ENCODE data around the gene UPF3A. TPM values are rescaled to one million over a fixed set of nuclear protein-coding genes. Genes with fewer than 3 reads are reported as not detected.

UPF3A gene
- total and polyA plus RNA-seq, 2 of the 4 experiments (the other 2 are of a cell fraction) = 11.7 to 51.6 TPM

GRCh38 chr13:114266241-114266640, 15.2 kb upstream of the UPF3A start:
- H3K9me1 ChIP-seq (ENCODE audit: insufficient read depth, low read length) = peaks cover 16% of the 10 kb centered on the region
- no peak for DNase-seq
- WGBS, 2 experiments (ENCODE audit: extremely low coverage in 2 of 2, insufficient read length in 1 of 2) = no CpG with 5 or more reads among the region's 5 CpGs
- no peak overlapping the region for H4K5ac ChIP-seq (ENCODE audit: low read depth, low read length)
- H3K27me3 ChIP-seq (ENCODE audit: control insufficient read depth, insufficient read depth, low read length) = no peaks in the 10 kb centered on the region
- H4K20me1 ChIP-seq (ENCODE audit: insufficient read depth, low read length) = 0 out of 2 replicates have a peak, but pooled peaks cover 5% of the 10 kb centered on the region
- H3K4ac ChIP-seq (ENCODE audit: low read depth, low read length) = 0 out of 2 replicates have a peak overlapping the region, but pooled peaks have one; percentile 6
- H3K4me3 ChIP-seq (ENCODE audit: insufficient read depth, low read depth, low read length) = no peak overlapping the region
- no peak overlapping the region for H2AK9ac ChIP-seq (replicated peaks; ENCODE audit: low read depth, low read length, poor library complexity)
- H3K36me3 ChIP-seq (ENCODE audit: control insufficient read depth, insufficient read depth, low read length) = peaks cover 49% of the 10 kb centered on the region
- H3K4me2 ChIP-seq (ENCODE audit: low read depth, low read length) = no peak overlapping the region
- H3K9me3 ChIP-seq (ENCODE audit: control insufficient read depth, insufficient read depth, low read length) = no peaks in the 10 kb centered on the region
- H3K27ac ChIP-seq (ENCODE audit: insufficient read depth, low read length) = no peak overlapping the region
- H2AFZ ChIP-seq (replicated peaks; ENCODE audit: low read length, poor library complexity) = no peak overlapping the region
- dilution Hi-C loops (cut with HindIII; ENCODE audit: low sequenced_read_pairs, unreplicated experiment) (no loop called here), intact Hi-C loops (cut with micrococcal nuclease) (no loop called here), in situ Hi-C loops (cut with MboI; ENCODE audit: low sequenced_read_pairs) (no loop called here)
- TF ChIP-seq, protein P1, sequence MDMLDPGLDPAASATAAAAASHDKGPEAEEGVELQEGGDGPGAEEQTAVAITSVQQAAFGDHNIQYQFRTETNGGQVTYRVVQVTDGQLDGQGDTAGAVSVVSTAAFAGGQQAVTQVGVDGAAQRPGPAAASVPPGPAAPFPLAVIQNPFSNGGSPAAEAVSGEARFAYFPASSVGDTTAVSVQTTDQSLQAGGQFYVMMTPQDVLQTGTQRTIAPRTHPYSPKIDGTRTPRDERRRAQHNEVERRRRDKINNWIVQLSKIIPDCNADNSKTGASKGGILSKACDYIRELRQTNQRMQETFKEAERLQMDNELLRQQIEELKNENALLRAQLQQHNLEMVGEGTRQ (IDR thresholded peaks at IDR 0.05; ENCODE audit: low read depth, low read length) = no peak
- TF ChIP-seq RAD21 (IDR thresholded peaks at IDR 0.05; ENCODE audit: low read length) (no peak), POLR2A (IDR thresholded peaks at IDR 0.05; ENCODE audit: low read depth, low read length) (no peak), NFE2L2 (IDR thresholded peaks at IDR 0.05; ENCODE audit: low read depth, low read length) (no peak), MAZ (IDR thresholded peaks at IDR 0.05; ENCODE audit: borderline replicate concordance, low read depth, low read length) (no peak)
- TF ChIP-seq, protein P2, sequence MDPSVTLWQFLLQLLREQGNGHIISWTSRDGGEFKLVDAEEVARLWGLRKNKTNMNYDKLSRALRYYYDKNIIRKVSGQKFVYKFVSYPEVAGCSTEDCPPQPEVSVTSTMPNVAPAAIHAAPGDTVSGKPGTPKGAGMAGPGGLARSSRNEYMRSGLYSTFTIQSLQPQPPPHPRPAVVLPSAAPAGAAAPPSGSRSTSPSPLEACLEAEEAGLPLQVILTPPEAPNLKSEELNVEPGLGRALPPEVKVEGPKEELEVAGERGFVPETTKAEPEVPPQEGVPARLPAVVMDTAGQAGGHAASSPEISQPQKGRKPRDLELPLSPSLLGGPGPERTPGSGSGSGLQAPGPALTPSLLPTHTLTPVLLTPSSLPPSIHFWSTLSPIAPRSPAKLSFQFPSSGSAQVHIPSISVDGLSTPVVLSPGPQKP (IDR thresholded peaks at IDR 0.05; ENCODE audit: borderline replicate concordance, low read depth, low read length) = no peak
- peaks cover 4% of the 10 kb centered on the region for H3K4me1 ChIP-seq (ENCODE audit: control insufficient read depth, insufficient read depth, low read length)
- H2BK15ac ChIP-seq (ENCODE audit: low read depth, low read length) = no peak overlapping the region
- no peak overlapping the region for H2BK120ac ChIP-seq (ENCODE audit: low read depth, low read length)
- H3K79me1 ChIP-seq (ENCODE audit: low read depth in 1 of 2, low read length in 2 of 2) = peaks cover 30 to 51% of the 10 kb centered on the region in 2 experiments
- no peak overlapping the region for H3K18ac ChIP-seq (ENCODE audit: low read depth, low read length)
- H2BK5ac ChIP-seq (ENCODE audit: low read depth, low read length, poor library complexity, severe bottlenecking) = peak overlapping the region; percentile 81
- H4K8ac ChIP-seq (ENCODE audit: low read depth in 2 of 2, low read length in 2 of 2) = peak overlapping the region in 1 of 2 experiments; percentile 5; a peak in 1 of 4 replicates
- H3K56ac ChIP-seq (ENCODE audit: extremely low read depth, insufficient read depth, low read length) = no peak overlapping the region
- H3K9ac ChIP-seq (ENCODE audit: low read depth, low read length) = no peak overlapping the region
- no peak for ATAC-seq (ENCODE audit: low read depth)
- H4K91ac ChIP-seq (ENCODE audit: insufficient read depth, low read depth, low read length) = no peak overlapping the region
- no peak overlapping the region for H2BK20ac ChIP-seq (ENCODE audit: low read depth, low read length)
- ChIA-PET POLR2A (ENCODE audit: unreplicated experiment) (no interaction called here), CTCF (no interaction called here)
- no peak overlapping the region for H3K14ac ChIP-seq (replicated peaks; ENCODE audit: low read depth, low read length)
- BruUV-seq (replicated peaks) = no TSS peak
- 0 out of 2 replicates have a peak overlapping the region, but pooled peaks have one; percentile 15 for H3K23ac ChIP-seq (ENCODE audit: low read depth, low read length)
- H2AK5ac ChIP-seq (ENCODE audit: low read depth, low read length) = no peak overlapping the region
